NCI-H1417 treated with DMSO at 0.1 percent for 48 hours (cell line): ENCODE results near the gene TMEM232.
"Not testable (repeated sequence)": the region's sequence is repeated elsewhere in the genome, so short reads cannot be mapped to it uniquely, and the experiment has no call there.

ENCODE experiments used
- DNase-seq: peaks from one replicate; lab custom pipeline; 2025; lab: John Stamatoyannopoulos, UW

TMEM232 gene

DNA sequence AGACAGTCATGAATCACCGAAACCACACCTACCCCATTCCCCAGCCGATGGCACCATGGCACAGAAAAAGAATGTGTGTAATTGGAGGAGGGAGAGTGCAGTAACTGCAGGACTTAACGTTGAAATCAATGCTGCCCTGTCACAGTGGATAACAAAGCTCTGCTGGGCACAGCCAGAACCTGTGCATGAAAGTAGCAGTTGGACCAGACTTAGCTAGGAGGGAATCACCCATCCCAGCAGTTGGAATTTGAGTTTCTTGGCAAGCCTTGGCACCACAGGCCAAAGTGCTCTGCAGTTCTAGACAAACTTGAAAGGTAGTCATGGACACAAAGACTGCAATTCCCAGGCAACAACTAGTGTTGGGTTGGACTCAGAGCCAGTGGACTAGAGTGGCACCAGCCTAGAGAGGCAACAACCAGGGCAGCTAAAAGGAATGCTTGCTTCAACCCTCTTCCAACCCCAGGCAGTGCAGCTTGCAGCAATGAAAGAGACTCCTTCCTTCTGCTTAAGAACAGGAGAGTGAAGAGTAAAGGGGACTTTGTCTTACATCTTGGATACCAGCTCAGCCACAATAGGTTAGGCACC lies 19.1 kb downstream of the TMEM232 start:
- DNase-seq = no peak

DNA sequence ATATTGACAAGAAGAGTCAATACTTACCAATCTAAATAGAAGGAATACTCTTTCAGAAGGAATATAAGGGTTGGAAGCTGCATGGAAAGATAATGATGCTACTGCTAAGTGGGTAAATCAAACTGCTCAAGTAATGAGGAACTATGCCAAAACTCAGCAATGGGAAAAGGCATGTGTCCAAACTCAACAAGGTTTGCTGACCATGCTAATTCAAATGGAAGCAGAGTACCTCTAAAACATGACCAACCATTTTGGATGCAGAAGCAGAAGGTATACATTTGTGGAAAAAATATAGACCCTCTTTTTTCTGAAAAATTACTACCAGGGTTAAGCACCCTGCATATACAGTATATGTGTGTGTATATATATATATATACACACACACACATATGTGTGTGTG lies 21.1 kb downstream of the TMEM232 start:
- DNase-seq = no peak

DNA sequence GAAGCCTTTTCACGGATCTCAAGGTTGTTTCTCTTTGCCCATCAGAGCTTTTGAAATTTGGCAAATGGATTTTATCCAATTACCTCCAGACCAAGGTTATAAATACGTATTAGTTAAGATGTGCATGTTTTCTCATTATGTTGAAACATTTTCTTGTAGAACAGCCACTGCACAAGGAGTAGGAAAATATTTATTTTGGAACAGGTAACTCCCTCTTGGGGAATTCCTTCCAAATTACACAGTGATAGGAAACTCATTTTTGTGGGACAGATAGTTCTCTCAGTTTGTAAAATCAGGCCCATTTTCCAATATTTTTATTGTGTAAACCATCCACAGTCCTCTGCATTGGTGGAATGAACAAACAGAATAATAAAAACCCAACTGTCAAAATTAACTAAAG lies 23.0 kb downstream of the TMEM232 start:
- no peak for DNase-seq

DNA sequence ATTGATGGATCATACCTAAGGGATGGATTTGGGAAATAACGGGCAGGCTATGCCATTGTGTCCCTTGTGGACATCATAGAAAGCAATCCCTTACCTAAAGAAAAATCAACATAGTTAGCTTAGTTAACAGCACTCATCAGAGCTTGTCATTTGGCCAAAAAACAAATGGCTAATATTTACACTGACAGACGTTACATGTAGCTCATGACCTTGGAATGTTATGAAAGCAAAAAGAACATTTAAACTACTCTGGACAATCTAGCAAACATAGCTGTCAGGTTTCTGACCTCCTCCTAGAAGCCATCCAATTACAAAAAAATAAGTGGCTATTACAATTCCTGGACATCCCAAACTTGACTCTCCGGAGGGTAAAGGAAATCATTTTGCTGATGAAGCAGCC lies 23.8 kb downstream of the TMEM232 start:
- no peak for DNase-seq

DNA sequence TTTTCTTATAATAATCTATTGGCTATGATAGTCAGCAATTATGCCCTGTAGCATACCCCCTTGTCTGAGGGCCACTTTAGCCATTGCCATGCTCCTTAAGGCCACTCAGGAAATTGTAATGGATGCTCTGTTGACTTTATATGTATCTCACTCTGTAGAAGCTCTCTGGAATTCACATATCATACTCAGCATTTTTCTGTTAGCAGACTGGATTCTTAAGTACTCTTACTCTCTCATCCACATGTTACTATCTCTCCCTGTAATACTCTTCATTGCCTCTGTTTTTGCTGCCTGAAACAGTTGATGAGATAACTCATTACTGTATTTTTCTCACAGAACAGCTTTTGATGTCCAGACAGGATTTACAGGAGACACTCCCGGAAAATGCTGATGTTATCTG lies 24.2 kb downstream of the TMEM232 start:
- no peak for DNase-seq

DNA sequence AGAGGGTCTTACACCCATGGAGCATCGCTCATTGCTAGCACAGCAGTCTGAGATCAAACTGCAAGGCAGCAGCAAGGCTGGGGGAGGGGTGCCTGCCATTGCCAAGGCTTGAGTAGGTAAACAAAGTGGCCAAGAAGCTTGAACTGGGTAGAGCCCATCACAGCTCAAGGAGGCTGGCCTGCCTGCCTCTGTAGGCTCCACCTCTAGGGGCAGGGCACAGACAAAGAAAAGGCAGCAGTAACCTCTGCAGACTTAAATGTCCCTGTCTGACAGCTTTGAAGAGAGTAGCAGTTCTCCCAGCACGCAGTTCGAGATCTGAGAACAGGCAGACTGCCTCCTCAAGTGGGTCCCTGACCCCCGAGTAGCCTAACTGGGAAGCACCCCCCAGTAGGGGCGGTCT lies 33.8 kb downstream of the TMEM232 start:
- not testable (repeated sequence) for DNase-seq

DNA sequence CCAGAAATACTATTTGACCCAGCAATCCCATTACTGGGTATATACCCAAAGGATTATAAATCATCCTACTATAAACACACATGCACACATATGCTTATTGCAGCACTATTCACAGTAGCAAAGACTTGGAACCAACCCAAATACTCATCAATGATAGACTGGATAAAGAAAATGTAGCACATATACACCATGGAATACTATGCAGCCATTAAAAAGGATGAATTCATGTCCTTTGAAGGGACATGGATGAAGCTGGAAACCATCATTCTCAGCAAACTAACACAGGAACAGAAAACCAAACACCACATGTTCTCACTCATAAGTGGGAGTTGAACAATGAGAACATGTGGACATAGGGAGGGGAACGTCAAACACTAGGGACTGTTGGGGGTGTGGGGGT lies 35.9 kb downstream of the TMEM232 start:
- DNase-seq = not testable (repeated sequence)

DNA sequence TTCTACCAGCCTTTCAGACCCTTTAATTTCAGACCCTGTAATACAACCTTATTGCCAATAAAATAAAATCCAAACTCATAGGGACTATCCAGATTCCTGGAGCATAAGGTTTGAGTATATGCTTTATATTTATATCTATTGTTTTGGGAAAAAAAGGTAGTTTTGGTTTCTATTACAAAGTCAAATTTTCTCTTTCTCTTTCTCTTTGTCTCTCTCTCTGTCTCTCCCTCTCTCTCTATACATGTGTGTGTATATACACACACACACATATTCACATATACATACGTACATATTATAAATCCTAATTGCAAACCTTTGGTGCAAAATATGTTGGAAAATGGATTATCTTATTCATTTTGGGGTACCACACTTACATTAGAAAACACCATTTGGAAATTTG lies 39.0 kb downstream of the TMEM232 start:
- DNase-seq = no peak

DNA sequence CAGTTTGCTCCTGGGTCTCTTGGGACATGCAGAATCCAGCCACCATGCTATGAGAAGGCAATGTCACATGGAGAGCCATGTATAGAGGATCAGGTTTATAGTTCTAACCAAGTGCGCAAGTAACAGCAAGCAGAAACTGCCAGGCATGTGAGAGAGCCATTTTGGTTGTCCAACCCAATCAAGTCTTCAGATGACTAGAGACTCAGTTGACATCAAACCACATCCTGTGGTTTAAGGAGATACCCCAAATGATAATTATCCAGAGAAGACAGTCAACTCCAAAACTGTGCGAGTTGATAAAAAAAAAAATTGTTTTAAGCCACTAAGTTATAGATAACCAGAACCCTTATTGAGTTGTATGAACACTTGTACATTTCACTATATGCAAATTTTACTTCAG lies 40.2 kb downstream of the TMEM232 start:
- DNase-seq = no peak

DNA sequence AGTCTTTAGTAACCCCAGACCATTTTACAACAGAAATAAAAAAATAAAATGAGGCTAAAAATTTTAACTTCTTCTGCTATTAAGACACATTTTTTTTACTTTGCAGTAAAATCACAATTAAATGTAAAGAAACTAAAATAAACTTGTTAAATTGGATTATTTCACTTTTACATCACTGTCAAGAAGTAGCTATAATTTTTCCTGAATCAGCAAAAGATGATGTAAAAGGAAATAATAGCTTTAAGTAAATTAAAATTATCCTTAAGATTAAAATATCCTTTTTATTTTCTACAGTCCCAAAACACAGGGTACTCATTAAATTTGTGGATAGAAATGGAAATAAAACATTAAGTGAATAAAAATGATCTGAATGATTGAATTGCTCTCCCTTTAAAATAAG lies 44.5 kb downstream of the TMEM232 start:
- DNase-seq = no peak

DNA sequence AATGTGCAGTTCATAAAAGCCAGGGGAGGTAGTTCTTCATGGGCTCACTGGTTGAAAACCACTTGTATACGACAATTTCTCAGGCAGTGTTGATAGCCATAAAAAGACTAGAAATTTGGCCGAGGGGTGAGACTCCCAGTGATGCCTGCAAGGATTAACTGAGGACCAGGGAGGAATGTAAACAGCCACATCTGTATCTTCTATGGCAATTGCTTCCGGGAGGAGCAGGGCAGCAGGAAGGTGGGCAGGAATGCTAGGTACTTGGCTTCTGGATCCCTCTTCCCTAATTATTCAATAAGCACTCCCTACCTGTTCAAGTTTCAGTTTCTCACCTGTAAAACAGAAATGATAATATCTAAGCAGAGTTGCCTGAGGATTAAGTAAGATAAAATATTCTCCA lies 45.4 kb downstream of the TMEM232 start:
- DNase-seq = no peak

DNA sequence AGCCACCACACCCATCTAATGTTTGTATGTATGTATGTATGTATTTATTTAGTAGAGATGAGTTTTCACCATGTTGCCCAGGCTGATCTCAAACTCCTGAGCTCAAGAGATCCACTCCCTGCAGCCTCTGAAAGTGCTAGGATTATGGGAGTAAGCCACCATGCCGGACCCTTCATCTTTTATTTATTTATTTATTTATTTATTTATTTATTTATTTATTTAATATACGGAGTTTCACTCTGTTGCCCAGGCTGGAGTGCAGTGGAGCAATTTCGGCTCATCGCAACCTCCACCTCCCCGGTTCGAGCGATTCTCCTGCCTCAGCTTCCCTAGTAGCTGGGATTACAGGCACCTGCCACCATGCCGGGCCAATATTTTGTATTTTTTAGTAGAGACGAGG lies 49.9 kb downstream of the TMEM232 start:
- DNase-seq = not testable (repeated sequence)

DNA sequence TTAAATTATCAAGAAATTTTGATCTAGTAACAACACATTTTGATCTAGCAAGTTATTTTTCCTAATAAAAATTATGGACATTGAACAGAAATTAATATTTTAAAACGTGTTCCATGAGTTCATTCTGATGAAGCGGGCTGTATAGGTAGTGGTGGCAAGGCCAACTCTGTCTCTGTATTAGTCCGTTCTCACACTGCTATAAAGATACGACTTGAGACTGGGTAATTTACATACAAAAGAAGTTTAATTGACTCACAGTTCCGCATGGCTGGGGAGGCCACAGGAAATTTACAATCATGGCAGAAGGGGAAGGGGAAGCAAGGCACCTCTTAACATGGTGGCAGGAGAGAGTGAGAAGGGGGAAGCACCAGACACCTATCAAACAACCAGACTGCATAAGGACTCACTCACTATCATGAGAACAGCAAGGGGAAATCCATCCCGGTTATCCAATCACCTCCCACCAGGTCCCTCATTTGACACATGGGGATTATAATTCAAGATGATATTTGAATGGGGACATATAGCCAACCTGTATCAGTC lies 61.2 kb downstream of the TMEM232 start:
- no peak for DNase-seq

DNA sequence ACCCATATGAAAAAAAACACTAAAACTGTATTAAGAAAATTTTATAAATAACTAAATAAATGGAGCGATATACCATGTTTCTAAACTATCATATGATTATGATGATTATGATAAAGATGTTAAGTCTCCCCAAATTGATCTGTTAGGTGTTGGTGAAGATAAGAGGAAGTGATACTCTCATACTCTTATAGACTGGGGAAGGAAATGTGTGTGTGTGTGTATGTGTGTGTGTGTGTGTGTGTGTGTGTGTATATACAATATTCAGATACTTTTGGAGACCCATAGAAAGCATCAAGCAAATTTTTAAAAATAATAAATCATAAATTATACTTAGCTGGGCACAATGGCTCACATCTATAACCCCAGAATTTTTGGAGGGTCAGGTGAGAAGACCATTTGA lies 62.9 kb downstream of the TMEM232 start:
- no peak for DNase-seq

DNA sequence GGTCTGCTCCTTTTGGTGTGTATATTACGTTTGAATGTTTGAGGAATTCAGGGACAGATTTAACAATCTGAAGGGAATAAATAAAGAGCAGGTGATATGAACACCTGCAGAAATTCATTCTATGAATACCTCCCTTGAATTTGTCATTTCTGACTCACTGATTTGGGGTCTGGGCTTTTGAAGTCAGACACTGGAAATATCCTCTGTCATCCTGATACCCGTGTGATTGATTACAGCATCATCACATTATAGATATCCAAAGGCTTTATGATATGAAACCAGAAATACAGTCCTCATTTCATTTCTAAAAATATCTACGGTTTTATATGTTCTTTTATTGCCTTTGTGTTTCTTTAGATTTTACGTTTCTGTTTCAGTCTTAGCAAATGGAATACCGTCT lies 68.5 kb downstream of the TMEM232 start:
- no peak for DNase-seq

DNA sequence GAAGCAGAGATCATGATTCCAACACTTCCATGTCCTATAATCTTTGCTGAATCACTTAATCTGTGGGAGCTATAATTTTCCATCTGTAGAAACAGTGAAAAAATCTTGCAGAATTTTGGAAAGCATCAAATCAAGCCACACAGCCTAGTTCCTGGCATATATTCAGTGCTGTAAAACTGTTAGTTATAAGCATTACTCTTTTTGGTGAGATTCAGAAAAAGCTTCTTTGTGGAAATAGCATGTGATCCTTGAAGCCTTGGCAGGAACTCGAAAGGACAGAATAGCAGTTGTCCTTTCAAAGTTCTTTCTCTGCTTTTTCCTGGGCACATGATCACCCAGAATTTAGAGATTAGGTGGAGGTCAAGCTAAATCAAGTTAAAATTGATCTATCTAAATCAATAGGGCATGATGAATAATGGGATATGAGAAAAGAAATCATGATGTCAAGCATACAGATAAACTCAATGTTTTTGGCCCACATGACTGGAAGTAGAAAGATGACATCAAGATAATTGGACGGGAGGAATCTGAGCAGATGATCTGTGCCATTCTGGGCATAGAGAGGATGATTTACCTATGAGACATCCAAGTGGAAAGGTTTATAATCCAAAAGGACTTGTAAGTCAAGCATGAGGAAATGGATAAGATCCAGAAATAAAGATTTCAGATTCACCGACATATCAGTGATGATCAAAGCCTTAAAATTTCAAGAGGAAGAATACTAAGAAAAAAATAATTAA lies 73.1 kb downstream of the TMEM232 start:
- DNase-seq = no peak

DNA sequence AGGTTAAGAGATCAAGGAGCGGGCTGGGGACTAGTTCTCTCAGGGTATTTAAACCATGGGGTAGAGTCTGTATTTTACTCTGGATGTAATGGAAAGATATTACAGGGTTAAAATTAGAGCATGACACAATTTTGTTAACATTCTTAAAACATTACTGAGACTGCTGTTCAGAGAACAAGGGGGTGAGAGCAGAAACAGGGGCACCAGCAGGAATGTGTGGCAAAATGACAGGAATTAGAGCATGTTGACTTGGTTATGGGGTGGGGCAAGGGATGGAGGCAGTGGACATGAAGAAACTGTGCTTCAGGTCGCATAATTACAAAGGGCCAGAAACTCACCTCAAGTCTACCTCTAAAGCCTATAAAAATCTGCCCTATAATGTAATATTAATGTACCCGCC lies 75.0 kb downstream of the TMEM232 start:
- no peak for DNase-seq

DNA sequence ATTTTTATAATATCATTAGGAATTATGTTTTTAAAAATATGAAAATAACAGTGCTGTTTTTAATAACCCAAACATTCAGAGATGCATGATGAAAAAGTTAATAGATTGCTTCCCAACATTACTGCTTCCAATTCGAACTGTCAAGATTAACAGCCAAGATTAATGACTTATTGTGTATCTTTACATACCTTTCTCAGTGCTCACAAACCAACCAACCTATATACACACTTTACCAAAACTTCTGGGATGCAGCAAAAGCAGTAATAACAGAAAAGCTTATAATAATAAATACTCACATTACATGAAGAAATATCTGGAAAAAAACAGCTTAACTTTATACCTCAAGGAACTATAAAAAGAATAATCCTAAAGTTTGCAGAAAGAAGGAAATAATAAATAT lies 82.1 kb downstream of the TMEM232 start:
- no peak for DNase-seq

DNA sequence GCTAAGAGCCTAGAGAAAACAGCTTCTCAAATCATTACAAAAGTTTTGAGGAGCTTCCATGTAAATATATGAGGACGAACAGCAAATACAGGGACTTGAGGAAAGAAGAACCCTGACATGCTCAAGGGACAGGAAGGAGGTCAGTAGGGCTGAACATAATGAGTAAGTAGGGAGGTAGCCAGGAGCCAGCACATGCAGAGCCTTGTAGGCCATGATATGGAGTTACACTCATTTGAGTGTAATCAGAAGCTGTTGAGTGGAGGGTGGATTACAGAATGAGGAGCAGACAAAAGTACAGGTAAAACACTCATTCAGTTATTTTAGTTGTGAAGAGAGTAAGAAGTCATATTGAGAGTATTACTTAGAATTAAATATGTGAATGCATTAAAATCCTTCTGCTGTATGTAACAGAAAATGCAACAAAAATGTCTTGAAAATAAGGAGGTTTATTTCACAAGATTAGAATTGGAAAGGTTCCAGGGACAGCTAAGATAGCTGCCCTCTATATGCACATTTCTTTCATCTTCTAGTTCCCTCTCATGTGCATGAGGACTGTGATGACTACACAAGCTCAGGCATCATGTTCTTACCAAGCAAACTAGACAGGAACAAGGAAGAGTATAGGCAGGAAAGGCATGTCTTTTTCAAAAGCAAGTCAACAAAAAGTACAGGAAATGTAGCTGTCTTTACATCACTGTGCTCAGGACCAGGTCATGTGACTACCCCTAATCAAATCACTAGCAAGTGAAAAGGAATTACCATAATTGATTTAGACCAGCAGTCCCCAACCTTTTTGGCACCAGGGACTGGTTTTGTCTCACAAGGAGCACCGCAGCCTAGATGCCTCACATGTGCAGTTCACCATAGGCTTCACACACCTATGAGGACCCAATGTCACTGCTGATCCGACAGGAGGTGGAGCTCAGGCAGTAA lies 87.2 kb downstream of the TMEM232 start:
- DNase-seq = no peak

DNA sequence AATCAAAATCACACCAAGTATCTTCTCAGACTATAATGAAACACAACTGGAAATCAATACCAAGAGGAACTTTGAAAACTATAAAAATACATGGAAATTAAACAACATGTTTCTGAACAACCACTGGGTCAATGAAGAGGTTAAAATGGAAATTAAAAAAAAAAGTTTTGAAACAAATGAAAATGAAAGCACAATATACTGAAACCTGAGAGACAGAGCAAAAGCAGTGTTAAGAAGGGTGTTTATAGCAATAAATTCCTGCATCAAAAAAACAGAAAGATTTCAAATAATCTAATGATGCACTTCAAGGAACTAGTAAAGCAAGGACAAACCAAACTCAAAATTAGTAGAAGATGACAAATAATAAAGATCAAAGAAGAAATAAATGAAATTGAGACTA lies 92.0 kb downstream of the TMEM232 start:
- no peak for DNase-seq

DNA sequence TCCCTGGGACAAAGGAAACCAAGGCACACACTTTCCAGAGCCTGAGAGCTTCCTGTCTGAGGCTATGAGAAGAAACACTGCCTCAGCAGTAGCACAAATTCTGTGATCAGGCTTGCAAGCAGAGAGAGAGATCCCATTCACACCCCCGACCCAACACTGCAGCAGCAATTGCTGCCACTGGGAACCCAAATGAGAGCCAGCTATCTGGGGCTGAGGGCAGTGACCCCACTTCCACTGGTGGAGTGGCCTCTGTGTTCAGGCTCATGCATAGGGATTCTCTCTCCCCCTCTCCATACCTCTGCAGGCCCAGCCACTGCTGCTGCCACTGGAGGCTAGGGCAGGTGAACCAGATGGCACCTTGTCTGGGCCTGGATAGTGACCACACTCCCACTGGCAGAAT lies 95.2 kb downstream of the TMEM232 start:
- DNase-seq = no peak

DNA sequence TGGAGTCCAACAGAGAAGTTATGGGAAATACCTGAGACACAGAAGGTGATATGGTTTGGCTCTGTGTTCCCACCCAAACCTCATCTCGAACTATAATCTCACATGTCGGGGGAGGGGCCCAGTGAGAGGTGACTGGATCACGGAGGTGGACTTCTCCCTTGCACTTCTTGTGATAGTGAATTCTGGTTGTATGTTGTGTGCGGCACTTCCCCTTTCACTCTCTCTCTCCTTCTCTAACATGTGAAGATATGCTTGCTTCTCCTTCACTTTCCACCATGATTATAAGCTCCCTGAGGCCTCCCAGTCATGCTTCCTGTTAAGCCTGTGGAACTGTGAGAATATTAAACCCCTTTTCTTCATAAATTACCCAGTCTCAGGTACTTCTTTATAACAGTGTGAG lies 96.1 kb downstream of the TMEM232 start:
- no peak for DNase-seq
